ENCODE results near the gene ZNF331.

The ZNF331 gene

GRCh38 chr19:53626976-53627375 is 89.0 kb downstream of the ZNF331 start:
- DNase-seq (ENCODE audit: low read depth in 2 of 2): no peak
